Loucy (cell line): ENCODE data around the gene DLGAP4.

ENCODE experiments used
- EZH2phosphoT487 ChIP-seq: fragments of 200-600 bp; IDR thresholded peaks from 2 replicates; pipeline ENCODE4 v1.6.1; 2018; ENCODE audit warnings: antibody characterized with exemption, mild to moderate bottlenecking, moderate library complexity, borderline replicate concordance
- TF ChIP-seq, protein P1 (sequence below): fragments of 200-600 bp; sonication (generic); conservative IDR thresholded peaks from 2 replicates; pipeline ENCODE4 v1.5.1; 2014; ENCODE audit warnings: mild to moderate bottlenecking, antibody characterized with exemption, low read length

DNA sequence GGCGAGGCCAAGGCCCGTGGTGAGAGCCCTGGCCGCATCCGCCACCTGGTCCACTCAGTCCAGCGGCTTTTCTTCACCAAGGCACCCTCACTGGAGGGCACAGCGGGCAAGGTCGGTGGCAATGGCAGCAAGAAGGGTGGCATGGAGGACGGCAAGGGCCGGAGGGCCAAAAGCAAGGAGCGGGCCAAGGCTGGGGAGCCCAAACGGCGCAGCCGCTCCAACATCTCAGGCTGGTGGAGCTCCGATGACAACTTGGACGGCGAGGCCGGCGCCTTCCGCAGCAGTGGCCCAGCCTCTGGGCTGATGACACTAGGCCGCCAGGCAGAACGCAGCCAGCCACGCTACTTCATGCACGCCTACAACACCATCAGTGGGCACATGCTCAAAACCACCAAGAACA is 126.0 kb downstream of the DLGAP4 start:
- TF ChIP-seq, protein P1, sequence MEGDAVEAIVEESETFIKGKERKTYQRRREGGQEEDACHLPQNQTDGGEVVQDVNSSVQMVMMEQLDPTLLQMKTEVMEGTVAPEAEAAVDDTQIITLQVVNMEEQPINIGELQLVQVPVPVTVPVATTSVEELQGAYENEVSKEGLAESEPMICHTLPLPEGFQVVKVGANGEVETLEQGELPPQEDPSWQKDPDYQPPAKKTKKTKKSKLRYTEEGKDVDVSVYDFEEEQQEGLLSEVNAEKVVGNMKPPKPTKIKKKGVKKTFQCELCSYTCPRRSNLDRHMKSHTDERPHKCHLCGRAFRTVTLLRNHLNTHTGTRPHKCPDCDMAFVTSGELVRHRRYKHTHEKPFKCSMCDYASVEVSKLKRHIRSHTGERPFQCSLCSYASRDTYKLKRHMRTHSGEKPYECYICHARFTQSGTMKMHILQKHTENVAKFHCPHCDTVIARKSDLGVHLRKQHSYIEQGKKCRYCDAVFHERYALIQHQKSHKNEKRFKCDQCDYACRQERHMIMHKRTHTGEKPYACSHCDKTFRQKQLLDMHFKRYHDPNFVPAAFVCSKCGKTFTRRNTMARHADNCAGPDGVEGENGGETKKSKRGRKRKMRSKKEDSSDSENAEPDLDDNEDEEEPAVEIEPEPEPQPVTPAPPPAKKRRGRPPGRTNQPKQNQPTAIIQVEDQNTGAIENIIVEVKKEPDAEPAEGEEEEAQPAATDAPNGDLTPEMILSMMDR = no peak
- TF ChIP-seq EZH2phosphoT487 = no peak
